CD14-positive monocyte (primary cell): Measurements from ENCODE around the gene ST3GAL5. TPM values are rescaled to one million over a fixed set of nuclear protein-coding genes. Genes with fewer than 3 reads are reported as not detected.

Experiments
- DNase-seq, 3 donors: peaks; one replicate each; pipeline ENCODE4 v3.0.0-alpha.2; 2011 to 2022
- H2AFZ ChIP-seq: 2 replicates; pipeline ENCODE4 v1.6.0; 2012; ENCODE audit warnings: mild to moderate bottlenecking, low read depth, low read length, inconsistent platforms; ENCODE audit not compliant: insufficient read depth, poor library complexity, severe bottlenecking
- H3K27ac ChIP-seq, 2 donors: 1 replicate in 1 of 2; 2 replicates in 1 of 2; pipeline ENCODE4 v1.5.1; 2012 to 2013; ENCODE audit warnings: low read length in 2 of 2, control low read depth in 1 of 2, inconsistent platforms in 1 of 2, low read depth in 1 of 2, mild to moderate bottlenecking in 1 of 2
- H3K27me3 ChIP-seq, 2 donors: one replicate each; pipeline versions ENCODE4 v1.6.0 to v1.6.1; 2011 to 2013; ENCODE audit warnings: low read length in 2 of 2; ENCODE audit not compliant: control insufficient read depth in 2 of 2, insufficient read depth in 2 of 2
- H3K36me3 ChIP-seq, 2 donors: replicated peaks in 1 of 2; 1 replicate in 1 of 2; 2 replicates in 1 of 2; pipeline versions ENCODE4 v1.5.1 to v1.6.1; 2012 to 2013; ENCODE audit warnings: low read length in 2 of 2, control low read depth in 1 of 2, inconsistent platforms in 1 of 2, mild to moderate bottlenecking in 1 of 2; ENCODE audit not compliant: insufficient read depth in 2 of 2, control insufficient read depth in 1 of 2
- H3K4me1 ChIP-seq, 2 donors: 1 replicate in 1 of 2; 2 replicates in 1 of 2; pipeline versions ENCODE4 v1.5.1 to v1.6.1; 2012 to 2013; ENCODE audit warnings: low read length in 2 of 2, control low read depth in 1 of 2, inconsistent platforms in 1 of 2, mild to moderate bottlenecking in 1 of 2, moderate library complexity in 1 of 2; ENCODE audit not compliant: insufficient read depth in 2 of 2, control insufficient read depth in 1 of 2
- H3K4me2 ChIP-seq: replicated peaks from 2 replicates; pipeline ENCODE3; 2012; ENCODE audit warnings: low read length, moderate library complexity, mild to moderate bottlenecking; ENCODE audit not compliant: poor library complexity, severe bottlenecking; ENCODE audit errors: extremely low read depth
- H3K4me3 ChIP-seq, 3 experiments: fragments of 200-600 bp in 1 of 3; sonication (generic) in 1 of 3; replicated peaks in 1 of 3; 1 replicate in 2 of 3; 2 replicates in 1 of 3; pipeline ENCODE4 v1.5.1; 2011 to 2013; ENCODE audit warnings: low read length in 3 of 3, mild to moderate bottlenecking in 3 of 3, control low read depth in 2 of 3, low read depth in 2 of 3, inconsistent platforms in 1 of 3, moderate library complexity in 1 of 3
- H3K79me2 ChIP-seq: 2 replicates; pipeline ENCODE4 v1.6.0; 2012; ENCODE audit warnings: mild to moderate bottlenecking, control low read depth, inconsistent platforms, low read length, moderate library complexity; ENCODE audit not compliant: insufficient read depth
- H3K9ac ChIP-seq: 2 replicates; pipeline ENCODE4 v1.6.0; 2017; ENCODE audit warnings: low read length, mild to moderate bottlenecking; ENCODE audit not compliant: insufficient read depth, poor library complexity, severe bottlenecking
- H3K9me3 ChIP-seq, 2 donors: replicated peaks in 1 of 2; 1 replicate in 1 of 2; 2 replicates in 1 of 2; pipeline versions ENCODE4 v1.5.1 to v1.6.1; 2012 to 2013; ENCODE audit warnings: low read length in 2 of 2, control low read depth in 1 of 2; ENCODE audit not compliant: control insufficient read depth in 1 of 2, insufficient read depth in 1 of 2
- H4K20me1 ChIP-seq: 2 replicates; pipeline ENCODE4 v1.6.0; 2012; ENCODE audit warnings: mild to moderate bottlenecking, low read length, control low read depth, moderate library complexity; ENCODE audit not compliant: insufficient read depth
- H3K27ac Mint-ChIP-seq, 7 donors: one replicate each; pipeline ENCODE4 v1.8.0; 2020; ENCODE audit warnings: mild to moderate bottlenecking in 7 of 7, mixed read lengths in 7 of 7, moderate library complexity in 6 of 7, inconsistent platforms in 2 of 7
- H3K27me3 Mint-ChIP-seq, 3 donors: one replicate each; pipeline ENCODE4 v1.8.0; 2021 to 2022; ENCODE audit warnings: low read depth in 3 of 3, mild to moderate bottlenecking in 3 of 3, mixed read lengths in 3 of 3, moderate library complexity in 3 of 3, inconsistent platforms in 1 of 3
- H3K36me3 Mint-ChIP-seq, 2 donors: one replicate each; pipeline ENCODE4 v1.8.0; 2020; ENCODE audit warnings: mixed read lengths in 2 of 2, inconsistent platforms in 1 of 2, mild to moderate bottlenecking in 1 of 2
- H3K4me1 Mint-ChIP-seq: one replicate; pipeline ENCODE4 v1.8.0; 2020; ENCODE audit warnings: mild to moderate bottlenecking, mixed read lengths
- H3K4me3 Mint-ChIP-seq, 2 donors: one replicate each; pipeline ENCODE4 v1.8.0; 2020; ENCODE audit warnings: mild to moderate bottlenecking in 2 of 2, mixed read lengths in 2 of 2, moderate library complexity in 1 of 2
- H3K9me3 Mint-ChIP-seq, 7 donors: one replicate each; pipeline ENCODE4 v1.8.0; 2020 to 2022; ENCODE audit warnings: mixed read lengths in 7 of 7, mild to moderate bottlenecking in 6 of 7, moderate library complexity in 6 of 7, inconsistent platforms in 2 of 7
- WGBS: methylation state at CpG from one replicate; pipeline ENCODE4 v1.1.5; 2013; ENCODE audit warnings: missing lambda C conversion rate; ENCODE audit not compliant: insufficient coverage; 5-methylcytosine and 5-hydroxymethylcytosine counted together
- intact Hi-C, 2 donors: fragments of 100-400 bp; cut with micrococcal nuclease; formaldehyde crosslinking; loops; one replicate each; pipeline versions ENCODE4 v1.15.0 to v1.15.1; 2023
- polyA plus RNA-seq, 3 donors: library from polyadenylated mRNA; depleted of rRNA in 1 of 3; unstranded in 2 of 3; stranded (reverse) in 1 of 3; fragments of 300-500 nt in 2 of 3; fragments of >200 nt in 1 of 3; fragmentation: Illumina TruSeq in 2 of 3; gene quantifications; 1 replicate in 2 of 3; 2 replicates in 1 of 3; pipeline ENCODE4 v1.2.3, GENCODE V29; 2012 to 2021
- TF ChIP-seq, protein P1 (sequence below): fragments of 200-600 bp; IDR thresholded peaks from one replicate; pipeline ENCODE4 v1.8.0; 2022; ENCODE audit warnings: antibody characterized with exemption, mild to moderate bottlenecking

Gene ST3GAL5
- polyA plus RNA-seq, 3 donors, result 14.0 to 51.2 (median 19.5) TPM

DNA sequence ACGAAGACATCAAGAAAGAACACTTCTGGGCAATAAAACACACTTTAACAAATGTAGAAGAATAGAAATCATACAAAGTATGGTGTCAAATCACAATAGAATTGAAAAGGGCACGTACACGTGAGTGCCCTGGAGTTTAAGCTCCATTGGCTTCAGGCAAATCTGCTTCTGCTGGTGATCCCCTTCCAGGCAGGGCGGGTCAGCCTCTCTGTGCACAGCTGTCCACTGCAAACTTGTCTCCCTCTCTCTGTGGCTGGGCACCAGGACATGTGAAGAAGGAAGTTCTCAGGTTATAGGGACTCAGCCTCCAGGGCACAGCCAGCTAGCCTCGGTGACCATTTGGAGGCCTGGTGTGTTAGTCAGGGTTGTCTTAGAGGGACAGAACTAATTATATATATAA is 66.0 kb downstream of the ST3GAL5 start:
- 82% methylated on average over 2 of the region's 5 CpGs for WGBS
- H3K36me3 ChIP-seq, result no peaks in the 10 kb centered on the region
- peaks cover 2 to 4% of the 10 kb centered on the region in 2 donors for H3K4me1 ChIP-seq
- no peak overlapping the region for H2AFZ ChIP-seq
- no peak overlapping the region for H3K27ac ChIP-seq
- H3K9ac ChIP-seq, result no peak overlapping the region
- DNase-seq, result no peak
- TF ChIP-seq, protein P1, sequence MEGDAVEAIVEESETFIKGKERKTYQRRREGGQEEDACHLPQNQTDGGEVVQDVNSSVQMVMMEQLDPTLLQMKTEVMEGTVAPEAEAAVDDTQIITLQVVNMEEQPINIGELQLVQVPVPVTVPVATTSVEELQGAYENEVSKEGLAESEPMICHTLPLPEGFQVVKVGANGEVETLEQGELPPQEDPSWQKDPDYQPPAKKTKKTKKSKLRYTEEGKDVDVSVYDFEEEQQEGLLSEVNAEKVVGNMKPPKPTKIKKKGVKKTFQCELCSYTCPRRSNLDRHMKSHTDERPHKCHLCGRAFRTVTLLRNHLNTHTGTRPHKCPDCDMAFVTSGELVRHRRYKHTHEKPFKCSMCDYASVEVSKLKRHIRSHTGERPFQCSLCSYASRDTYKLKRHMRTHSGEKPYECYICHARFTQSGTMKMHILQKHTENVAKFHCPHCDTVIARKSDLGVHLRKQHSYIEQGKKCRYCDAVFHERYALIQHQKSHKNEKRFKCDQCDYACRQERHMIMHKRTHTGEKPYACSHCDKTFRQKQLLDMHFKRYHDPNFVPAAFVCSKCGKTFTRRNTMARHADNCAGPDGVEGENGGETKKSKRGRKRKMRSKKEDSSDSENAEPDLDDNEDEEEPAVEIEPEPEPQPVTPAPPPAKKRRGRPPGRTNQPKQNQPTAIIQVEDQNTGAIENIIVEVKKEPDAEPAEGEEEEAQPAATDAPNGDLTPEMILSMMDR, result no peak
- Mint-ChIP-seq H3K27me3 (peaks cover 5 to 14% (median 5%) of the 10 kb centered on the region in 3 donors), H3K36me3 (no peaks in the 10 kb centered on the region), H3K27ac (no peak overlapping the region), H3K4me1 (peaks cover 10% of the 10 kb centered on the region), H3K9me3 (no peaks in the 10 kb centered on the region), H3K4me3 (no peak overlapping the region)
- no peak overlapping the region for H3K4me2 ChIP-seq
- H3K79me2 ChIP-seq, result no peaks in the 10 kb centered on the region
- no peaks in the 10 kb centered on the region for H4K20me1 ChIP-seq
- H3K9me3 ChIP-seq, result no peaks in the 10 kb centered on the region
- H3K4me3 ChIP-seq, result no peak overlapping the region
- H3K27me3 ChIP-seq, result peaks cover 0 to 2% of the 10 kb centered on the region in 2 donors
- intact Hi-C loops, result no loop called here

DNA sequence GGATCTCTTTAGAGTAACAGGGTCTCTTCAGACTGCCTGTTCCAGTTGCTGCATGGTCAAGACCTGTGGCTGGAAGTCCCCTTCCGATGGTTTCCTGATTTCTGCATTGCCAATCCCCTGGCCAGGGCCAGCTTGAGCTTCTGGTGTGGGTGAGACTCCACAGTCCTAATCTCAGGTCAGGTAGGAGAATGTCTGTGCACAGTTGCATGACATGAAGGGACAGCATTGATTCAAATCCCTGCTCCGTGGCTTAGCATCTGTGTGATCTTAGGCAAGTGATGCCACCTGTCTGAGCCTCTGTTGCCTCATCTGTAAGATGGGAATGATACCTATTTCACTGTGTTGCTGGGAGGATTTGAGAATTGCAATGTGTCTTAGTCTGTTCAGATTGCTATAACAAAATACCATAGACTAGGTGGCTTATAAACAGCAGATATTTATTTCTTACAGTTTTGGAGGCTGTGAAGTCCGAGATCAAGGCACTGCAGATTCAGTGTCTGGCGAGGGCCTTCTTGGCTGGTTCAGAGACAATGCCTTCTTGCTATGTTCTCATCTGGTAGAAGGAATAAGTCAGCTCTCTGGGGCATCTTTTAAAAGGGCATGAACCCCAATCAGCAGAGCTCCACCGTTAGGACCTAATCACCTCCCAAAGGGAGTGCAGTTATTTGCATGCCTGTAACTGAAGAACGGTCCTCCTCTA is 68.8 kb downstream of the ST3GAL5 start:
- Histone ChIP-seq H3K4me1 (no peaks in the 10 kb centered on the region), H2AFZ (no peak overlapping the region), H4K20me1 (no peaks in the 10 kb centered on the region), H3K4me3 (no peak overlapping the region), H3K79me2 (no peaks in the 10 kb centered on the region), H3K27me3 (peaks cover 0 to 2% of the 10 kb centered on the region in 2 donors), H3K9me3 (no peaks in the 10 kb centered on the region), H3K4me2 (no peak overlapping the region), H3K36me3 (no peaks in the 10 kb centered on the region), H3K27ac (no peak overlapping the region), H3K9ac (no peak overlapping the region)
- Mint-ChIP-seq H3K36me3 (no peaks in the 10 kb centered on the region), H3K27ac (no peak overlapping the region), H3K4me3 (no peak overlapping the region), H3K27me3 (peaks cover 9 to 16% (median 9%) of the 10 kb centered on the region in 3 donors), H3K4me1 (peaks cover 4% of the 10 kb centered on the region), H3K9me3 (no peaks in the 10 kb centered on the region)
- no peak for DNase-seq
- TF ChIP-seq, protein P1, result no peak
- intact Hi-C loops, result no loop called here
- 100% methylated on average over 2 of the region's 6 CpGs for WGBS
